ENCODE data around the gene FAM120A.

GRCh38 chr9:93432964-93433363, 18.5 kb upstream of the FAM120A start:
- TF ChIP-seq, protein P1, sequence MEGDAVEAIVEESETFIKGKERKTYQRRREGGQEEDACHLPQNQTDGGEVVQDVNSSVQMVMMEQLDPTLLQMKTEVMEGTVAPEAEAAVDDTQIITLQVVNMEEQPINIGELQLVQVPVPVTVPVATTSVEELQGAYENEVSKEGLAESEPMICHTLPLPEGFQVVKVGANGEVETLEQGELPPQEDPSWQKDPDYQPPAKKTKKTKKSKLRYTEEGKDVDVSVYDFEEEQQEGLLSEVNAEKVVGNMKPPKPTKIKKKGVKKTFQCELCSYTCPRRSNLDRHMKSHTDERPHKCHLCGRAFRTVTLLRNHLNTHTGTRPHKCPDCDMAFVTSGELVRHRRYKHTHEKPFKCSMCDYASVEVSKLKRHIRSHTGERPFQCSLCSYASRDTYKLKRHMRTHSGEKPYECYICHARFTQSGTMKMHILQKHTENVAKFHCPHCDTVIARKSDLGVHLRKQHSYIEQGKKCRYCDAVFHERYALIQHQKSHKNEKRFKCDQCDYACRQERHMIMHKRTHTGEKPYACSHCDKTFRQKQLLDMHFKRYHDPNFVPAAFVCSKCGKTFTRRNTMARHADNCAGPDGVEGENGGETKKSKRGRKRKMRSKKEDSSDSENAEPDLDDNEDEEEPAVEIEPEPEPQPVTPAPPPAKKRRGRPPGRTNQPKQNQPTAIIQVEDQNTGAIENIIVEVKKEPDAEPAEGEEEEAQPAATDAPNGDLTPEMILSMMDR (conservative IDR thresholded peaks at IDR 0.05): no peak
- no peak for TF ChIP-seq ZFX (IDR thresholded peaks at IDR 0.05)

Data from C4-2B (cell line).